ENCODE measurements around the gene METAP2.

The METAP2 gene

DNA sequence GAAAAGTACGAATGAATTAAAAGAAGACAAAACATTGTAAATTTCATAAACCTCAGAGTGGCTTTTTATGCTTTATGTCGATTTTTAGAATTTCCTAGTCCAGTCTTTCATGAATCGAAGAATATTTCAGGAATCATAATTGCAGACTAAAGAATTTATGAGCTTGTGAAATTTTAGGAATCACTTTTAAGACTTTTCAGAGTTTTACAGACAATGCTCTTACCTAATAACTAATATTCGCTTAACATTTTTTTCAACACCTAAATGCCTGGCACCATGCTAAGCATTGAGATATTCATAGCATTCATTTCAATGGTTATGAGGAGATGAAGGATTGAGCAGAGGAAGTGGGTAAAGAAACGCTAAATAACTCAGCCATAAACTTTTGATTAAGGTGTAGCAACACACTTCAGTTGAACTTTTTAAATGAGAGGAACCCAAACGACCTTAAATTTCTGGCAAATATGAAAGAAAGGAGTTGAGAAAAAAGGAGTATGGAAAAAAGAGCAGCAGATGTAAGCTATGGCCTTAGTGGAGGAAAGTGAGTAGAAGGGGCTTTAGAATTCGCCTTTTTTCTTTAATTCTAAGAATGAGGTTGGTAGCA lies 78.1 kb downstream of the METAP2 start (continued):
- TF ChIP-seq, protein P1, sequence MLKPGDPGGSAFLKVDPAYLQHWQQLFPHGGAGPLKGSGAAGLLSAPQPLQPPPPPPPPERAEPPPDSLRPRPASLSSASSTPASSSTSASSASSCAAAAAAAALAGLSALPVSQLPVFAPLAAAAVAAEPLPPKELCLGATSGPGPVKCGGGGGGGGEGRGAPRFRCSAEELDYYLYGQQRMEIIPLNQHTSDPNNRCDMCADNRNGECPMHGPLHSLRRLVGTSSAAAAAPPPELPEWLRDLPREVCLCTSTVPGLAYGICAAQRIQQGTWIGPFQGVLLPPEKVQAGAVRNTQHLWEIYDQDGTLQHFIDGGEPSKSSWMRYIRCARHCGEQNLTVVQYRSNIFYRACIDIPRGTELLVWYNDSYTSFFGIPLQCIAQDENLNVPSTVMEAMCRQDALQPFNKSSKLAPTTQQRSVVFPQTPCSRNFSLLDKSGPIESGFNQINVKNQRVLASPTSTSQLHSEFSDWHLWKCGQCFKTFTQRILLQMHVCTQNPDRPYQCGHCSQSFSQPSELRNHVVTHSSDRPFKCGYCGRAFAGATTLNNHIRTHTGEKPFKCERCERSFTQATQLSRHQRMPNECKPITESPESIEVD (tag by site-specific recombination; IDR thresholded peaks at IDR 0.05), result peak; percentile 96
- TF ChIP-seq ZNF10 (tag by site-specific recombination; IDR thresholded peaks at IDR 0.05), result no peak
- TF ChIP-seq ZNF843 (tag by site-specific recombination; IDR thresholded peaks at IDR 0.05), result no peak
- no peak for TF ChIP-seq ZNF202 (tag by site-specific recombination; IDR thresholded peaks at IDR 0.05; ENCODE audit: borderline replicate concordance)
- TF ChIP-seq ZSCAN16 (tag by site-specific recombination; IDR thresholded peaks at IDR 0.05), result no peak
- no peak for TF ChIP-seq ZNF2 (tag by site-specific recombination; IDR thresholded peaks at IDR 0.05)
- no peak for TF ChIP-seq ZBTB20 (tag by site-specific recombination; IDR thresholded peaks at IDR 0.05)

DNA sequence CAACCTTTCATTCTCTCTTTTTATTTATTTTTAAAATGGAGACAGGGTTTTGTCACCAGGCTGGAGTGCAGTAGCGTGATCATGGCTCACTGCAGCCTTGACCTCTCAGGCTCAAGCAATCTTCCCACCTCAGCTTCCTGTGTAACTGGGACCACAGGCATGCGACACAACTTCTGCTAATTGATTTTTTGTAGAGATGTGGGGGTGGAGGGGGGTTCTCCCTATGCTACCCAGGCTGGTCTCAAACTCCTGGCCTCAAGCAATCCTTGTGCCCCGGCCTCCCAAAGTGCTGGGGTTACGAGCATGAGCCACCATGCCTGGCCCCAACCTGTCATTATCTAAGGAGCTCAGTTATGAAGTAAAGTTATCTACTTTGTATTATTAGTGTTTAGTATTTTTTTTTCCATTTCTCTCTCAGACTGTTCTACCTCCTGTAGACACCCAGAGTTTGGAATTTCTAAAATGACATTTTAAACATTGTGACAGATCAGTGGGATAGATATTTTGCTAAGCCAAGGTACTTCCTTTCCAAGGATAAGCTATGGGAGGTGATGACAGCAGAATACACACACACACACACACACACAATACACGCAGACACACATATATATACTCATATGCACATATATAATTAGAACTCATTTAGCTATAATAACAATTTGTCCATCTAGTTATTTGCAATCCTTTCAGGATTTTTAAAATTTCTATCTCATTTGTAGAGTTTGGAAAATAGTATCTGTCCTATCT lies 79.4 kb downstream of the METAP2 start:
- no peaks in the 10 kb centered on the region for H3K36me3 ChIP-seq (ENCODE audit: control insufficient read depth in 2 of 2, insufficient read depth in 1 of 2, low read length in 2 of 2)
- H3K9me3 ChIP-seq (ENCODE audit: control insufficient read depth, insufficient read depth, low read depth, low read length), result no peaks in the 10 kb centered on the region
- ChIA-PET POLR2A (no interaction called here), CTCF (interaction anchor here (0.7 to 1.8 kb wide), 3 partner anchors 14 to 21 kb away, joined by 3 to 7 read pairs (median 4); no protein-coding TSS in a partner anchor)
- H3K27ac ChIP-seq (ENCODE audit: extremely low read depth, low read depth, low read length), result no peak overlapping the region
- no peak overlapping the region for H3K4me3 ChIP-seq (ENCODE audit: low read depth, low read length)
- H3K4me1 ChIP-seq (ENCODE audit: control insufficient read depth, insufficient read depth, low read length), result peaks cover 27% of the 10 kb centered on the region
- TF ChIP-seq ZNF138 (tag by site-specific recombination; IDR thresholded peaks at IDR 0.05; ENCODE audit: borderline replicate concordance) (no peak), PRDM1 (tag by site-specific recombination; IDR thresholded peaks at IDR 0.05) (no peak), SP7 (tag by site-specific recombination; IDR thresholded peaks at IDR 0.05) (peak; percentile 71), ZNF837 (tag by site-specific recombination; IDR thresholded peaks at IDR 0.05) (no peak), HOXD13 (CRISPR knock-in tag; IDR thresholded peaks at IDR 0.05; ENCODE audit: borderline replicate concordance) (no peak), ZNF76 (tag by site-specific recombination; IDR thresholded peaks at IDR 0.05; ENCODE audit: borderline replicate concordance, low read depth) (no peak), ZBTB8A (tag by site-specific recombination; IDR thresholded peaks at IDR 0.05) (no peak), ZNF670 (tag by site-specific recombination; IDR thresholded peaks at IDR 0.05; ENCODE audit: low read depth) (no peak), ZNF548 (tag by site-specific recombination; IDR thresholded peaks at IDR 0.05) (no peak)
- TF ChIP-seq, protein P2, sequence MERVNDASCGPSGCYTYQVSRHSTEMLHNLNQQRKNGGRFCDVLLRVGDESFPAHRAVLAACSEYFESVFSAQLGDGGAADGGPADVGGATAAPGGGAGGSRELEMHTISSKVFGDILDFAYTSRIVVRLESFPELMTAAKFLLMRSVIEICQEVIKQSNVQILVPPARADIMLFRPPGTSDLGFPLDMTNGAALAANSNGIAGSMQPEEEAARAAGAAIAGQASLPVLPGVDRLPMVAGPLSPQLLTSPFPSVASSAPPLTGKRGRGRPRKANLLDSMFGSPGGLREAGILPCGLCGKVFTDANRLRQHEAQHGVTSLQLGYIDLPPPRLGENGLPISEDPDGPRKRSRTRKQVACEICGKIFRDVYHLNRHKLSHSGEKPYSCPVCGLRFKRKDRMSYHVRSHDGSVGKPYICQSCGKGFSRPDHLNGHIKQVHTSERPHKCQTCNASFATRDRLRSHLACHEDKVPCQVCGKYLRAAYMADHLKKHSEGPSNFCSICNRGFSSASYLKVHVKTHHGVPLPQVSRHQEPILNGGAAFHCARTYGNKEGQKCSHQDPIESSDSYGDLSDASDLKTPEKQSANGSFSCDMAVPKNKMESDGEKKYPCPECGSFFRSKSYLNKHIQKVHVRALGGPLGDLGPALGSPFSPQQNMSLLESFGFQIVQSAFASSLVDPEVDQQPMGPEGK (tag by site-specific recombination; IDR thresholded peaks at IDR 0.05), result peak; percentile 20; the same call in 1 of the 2 replicates
- TF ChIP-seq, protein P3, sequence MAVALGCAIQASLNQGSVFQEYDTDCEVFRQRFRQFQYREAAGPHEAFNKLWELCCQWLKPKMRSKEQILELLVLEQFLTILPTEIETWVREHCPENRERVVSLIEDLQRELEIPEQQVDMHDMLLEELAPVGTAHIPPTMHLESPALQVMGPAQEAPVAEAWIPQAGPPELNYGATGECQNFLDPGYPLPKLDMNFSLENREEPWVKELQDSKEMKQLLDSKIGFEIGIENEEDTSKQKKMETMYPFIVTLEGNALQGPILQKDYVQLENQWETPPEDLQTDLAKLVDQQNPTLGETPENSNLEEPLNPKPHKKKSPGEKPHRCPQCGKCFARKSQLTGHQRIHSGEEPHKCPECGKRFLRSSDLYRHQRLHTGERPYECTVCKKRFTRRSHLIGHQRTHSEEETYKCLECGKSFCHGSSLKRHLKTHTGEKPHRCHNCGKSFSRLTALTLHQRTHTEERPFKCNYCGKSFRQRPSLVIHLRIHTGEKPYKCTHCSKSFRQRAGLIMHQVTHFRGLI (tag by site-specific recombination; IDR thresholded peaks at IDR 0.05), result no peak
- TF ChIP-seq, protein P4, sequence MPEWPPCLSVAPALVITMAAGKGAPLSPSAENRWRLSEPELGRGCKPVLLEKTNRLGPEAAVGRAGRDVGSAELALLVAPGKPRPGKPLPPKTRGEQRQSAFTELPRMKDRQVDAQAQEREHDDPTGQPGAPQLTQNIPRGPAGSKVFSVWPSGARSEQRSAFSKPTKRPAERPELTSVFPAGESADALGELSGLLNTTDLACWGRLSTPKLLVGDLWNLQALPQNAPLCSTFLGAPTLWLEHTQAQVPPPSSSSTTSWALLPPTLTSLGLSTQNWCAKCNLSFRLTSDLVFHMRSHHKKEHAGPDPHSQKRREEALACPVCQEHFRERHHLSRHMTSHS (tag by site-specific recombination; IDR thresholded peaks at IDR 0.05), result no peak
- TF ChIP-seq, protein P5, sequence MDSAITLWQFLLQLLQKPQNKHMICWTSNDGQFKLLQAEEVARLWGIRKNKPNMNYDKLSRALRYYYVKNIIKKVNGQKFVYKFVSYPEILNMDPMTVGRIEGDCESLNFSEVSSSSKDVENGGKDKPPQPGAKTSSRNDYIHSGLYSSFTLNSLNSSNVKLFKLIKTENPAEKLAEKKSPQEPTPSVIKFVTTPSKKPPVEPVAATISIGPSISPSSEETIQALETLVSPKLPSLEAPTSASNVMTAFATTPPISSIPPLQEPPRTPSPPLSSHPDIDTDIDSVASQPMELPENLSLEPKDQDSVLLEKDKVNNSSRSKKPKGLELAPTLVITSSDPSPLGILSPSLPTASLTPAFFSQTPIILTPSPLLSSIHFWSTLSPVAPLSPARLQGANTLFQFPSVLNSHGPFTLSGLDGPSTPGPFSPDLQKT (IDR thresholded peaks at IDR 0.05; ENCODE audit: borderline replicate concordance, low read depth, low read length), result no peak
- TF ChIP-seq, protein P6, sequence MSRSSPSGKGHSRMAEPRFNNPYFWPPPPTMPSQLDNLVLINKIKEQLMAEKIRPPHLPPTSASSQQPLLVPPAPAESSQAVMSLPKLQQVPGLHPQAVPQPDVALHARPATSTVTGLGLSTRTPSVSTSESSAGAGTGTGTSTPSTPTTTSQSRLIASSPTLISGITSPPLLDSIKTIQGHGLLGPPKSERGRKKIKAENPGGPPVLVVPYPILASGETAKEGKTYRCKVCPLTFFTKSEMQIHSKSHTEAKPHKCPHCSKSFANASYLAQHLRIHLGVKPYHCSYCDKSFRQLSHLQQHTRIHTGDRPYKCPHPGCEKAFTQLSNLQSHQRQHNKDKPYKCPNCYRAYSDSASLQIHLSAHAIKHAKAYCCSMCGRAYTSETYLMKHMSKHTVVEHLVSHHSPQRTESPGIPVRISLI (tag by site-specific recombination; IDR thresholded peaks at IDR 0.05), result no peak
- TF ChIP-seq, protein P7, sequence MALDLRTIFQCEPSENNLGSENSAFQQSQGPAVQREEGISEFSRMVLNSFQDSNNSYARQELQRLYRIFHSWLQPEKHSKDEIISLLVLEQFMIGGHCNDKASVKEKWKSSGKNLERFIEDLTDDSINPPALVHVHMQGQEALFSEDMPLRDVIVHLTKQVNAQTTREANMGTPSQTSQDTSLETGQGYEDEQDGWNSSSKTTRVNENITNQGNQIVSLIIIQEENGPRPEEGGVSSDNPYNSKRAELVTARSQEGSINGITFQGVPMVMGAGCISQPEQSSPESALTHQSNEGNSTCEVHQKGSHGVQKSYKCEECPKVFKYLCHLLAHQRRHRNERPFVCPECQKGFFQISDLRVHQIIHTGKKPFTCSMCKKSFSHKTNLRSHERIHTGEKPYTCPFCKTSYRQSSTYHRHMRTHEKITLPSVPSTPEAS (tag by site-specific recombination; IDR thresholded peaks at IDR 0.05), result peak; percentile 35; the same call in 1 of the 2 replicates
- TF ChIP-seq, protein P8, sequence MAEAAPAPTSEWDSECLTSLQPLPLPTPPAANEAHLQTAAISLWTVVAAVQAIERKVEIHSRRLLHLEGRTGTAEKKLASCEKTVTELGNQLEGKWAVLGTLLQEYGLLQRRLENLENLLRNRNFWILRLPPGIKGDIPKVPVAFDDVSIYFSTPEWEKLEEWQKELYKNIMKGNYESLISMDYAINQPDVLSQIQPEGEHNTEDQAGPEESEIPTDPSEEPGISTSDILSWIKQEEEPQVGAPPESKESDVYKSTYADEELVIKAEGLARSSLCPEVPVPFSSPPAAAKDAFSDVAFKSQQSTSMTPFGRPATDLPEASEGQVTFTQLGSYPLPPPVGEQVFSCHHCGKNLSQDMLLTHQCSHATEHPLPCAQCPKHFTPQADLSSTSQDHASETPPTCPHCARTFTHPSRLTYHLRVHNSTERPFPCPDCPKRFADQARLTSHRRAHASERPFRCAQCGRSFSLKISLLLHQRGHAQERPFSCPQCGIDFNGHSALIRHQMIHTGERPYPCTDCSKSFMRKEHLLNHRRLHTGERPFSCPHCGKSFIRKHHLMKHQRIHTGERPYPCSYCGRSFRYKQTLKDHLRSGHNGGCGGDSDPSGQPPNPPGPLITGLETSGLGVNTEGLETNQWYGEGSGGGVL (tag by site-specific recombination; IDR thresholded peaks at IDR 0.05), result peak; percentile 72

Data from HEK293 (cell line).